ENCODE results near the gene CAMK2G.
"Not testable (repeated sequence)": the region's sequence is repeated elsewhere in the genome, so short reads cannot be mapped to it uniquely, and the experiment has no call there.

CAMK2G gene

GRCh38 chr10:73842349-73842748, 32.0 kb downstream of the CAMK2G start:
- peaks cover 0 to 6% of the 10 kb centered on the region in 2 donors for H3K4me1 ChIP-seq (ENCODE audit: control insufficient read depth in 1 of 2, insufficient read depth in 2 of 2, low read length in 2 of 2)
- H3K27ac ChIP-seq (ENCODE audit: low read length), result no peak overlapping the region
- H3K27me3 ChIP-seq (ENCODE audit: low read depth, low read length), result no peaks in the 10 kb centered on the region
- peaks cover 43 to 81% of the 10 kb centered on the region in 2 donors for H3K36me3 ChIP-seq (ENCODE audit: control insufficient read depth in 1 of 2, insufficient read depth in 2 of 2, low read length in 2 of 2)
- no peak overlapping the region for H3K4me3 ChIP-seq (ENCODE audit: low read depth in 1 of 2, low read length in 2 of 2)
- H3K9me3 ChIP-seq (ENCODE audit: control insufficient read depth in 1 of 2, low read length in 2 of 2), result no peaks in the 10 kb centered on the region

GRCh38 chr10:73841526-73842285, 32.6 kb downstream of the CAMK2G start:
- Histone ChIP-seq H3K4me3 (ENCODE audit: low read depth in 1 of 2, low read length in 2 of 2) (no peak overlapping the region), H3K36me3 (ENCODE audit: control insufficient read depth in 1 of 2, insufficient read depth in 2 of 2, low read length in 2 of 2) (peaks cover 43 to 79% of the 10 kb centered on the region in 2 donors), H3K27ac (ENCODE audit: low read length) (no peak overlapping the region), H3K4me1 (ENCODE audit: control insufficient read depth in 1 of 2, insufficient read depth in 2 of 2, low read length in 2 of 2) (peaks cover 0 to 8% of the 10 kb centered on the region in 2 donors), H3K27me3 (ENCODE audit: low read depth, low read length) (no peaks in the 10 kb centered on the region), H3K9me3 (ENCODE audit: control insufficient read depth in 1 of 2, low read length in 2 of 2) (no peaks in the 10 kb centered on the region)

GRCh38 chr10:73841061-73841421, 33.3 kb downstream of the CAMK2G start:
- H3K9me3 ChIP-seq (ENCODE audit: control insufficient read depth in 1 of 2, low read length in 2 of 2), result no peaks in the 10 kb centered on the region
- no peak overlapping the region for H3K4me3 ChIP-seq (ENCODE audit: low read depth in 1 of 2, low read length in 2 of 2)
- peaks cover 0 to 10% of the 10 kb centered on the region in 2 donors for H3K4me1 ChIP-seq (ENCODE audit: control insufficient read depth in 1 of 2, insufficient read depth in 2 of 2, low read length in 2 of 2)
- H3K27me3 ChIP-seq (ENCODE audit: low read depth, low read length), result no peaks in the 10 kb centered on the region
- H3K36me3 ChIP-seq (ENCODE audit: control insufficient read depth in 1 of 2, insufficient read depth in 2 of 2, low read length in 2 of 2), result peaks cover 39 to 79% of the 10 kb centered on the region in 2 donors
- H3K27ac ChIP-seq (ENCODE audit: low read length), result no peak overlapping the region

- no peaks in the 10 kb centered on the region for H3K9me3 ChIP-seq (ENCODE audit: control insufficient read depth in 1 of 2, low read length in 2 of 2)
- H3K4me3 ChIP-seq (ENCODE audit: low read depth in 1 of 2, low read length in 2 of 2), result no peak overlapping the region
- H3K36me3 ChIP-seq (ENCODE audit: control insufficient read depth in 1 of 2, insufficient read depth in 2 of 2, low read length in 2 of 2), result peaks cover 34 to 81% of the 10 kb centered on the region in 2 donors
- no peak overlapping the region for H3K27ac ChIP-seq (ENCODE audit: low read length)
- no peaks in the 10 kb centered on the region for H3K27me3 ChIP-seq (ENCODE audit: low read depth, low read length)
- H3K4me1 ChIP-seq (ENCODE audit: control insufficient read depth in 1 of 2, insufficient read depth in 2 of 2, low read length in 2 of 2), result peaks cover 0 to 10% of the 10 kb centered on the region in 2 donors
These were observed 33.8 kb downstream of the CAMK2G start for GRCh38 chr10:73840403-73841060.

- no peak overlapping the region for H3K27ac ChIP-seq (ENCODE audit: low read length)
- peaks cover 0 to 10% of the 10 kb centered on the region in 2 donors for H3K4me1 ChIP-seq (ENCODE audit: control insufficient read depth in 1 of 2, insufficient read depth in 2 of 2, low read length in 2 of 2)
- no peaks in the 10 kb centered on the region for H3K9me3 ChIP-seq (ENCODE audit: control insufficient read depth in 1 of 2, low read length in 2 of 2)
- peaks cover 34 to 81% of the 10 kb centered on the region in 2 donors for H3K36me3 ChIP-seq (ENCODE audit: control insufficient read depth in 1 of 2, insufficient read depth in 2 of 2, low read length in 2 of 2)
- H3K27me3 ChIP-seq (ENCODE audit: low read depth, low read length), result no peaks in the 10 kb centered on the region
- no peak overlapping the region for H3K4me3 ChIP-seq (ENCODE audit: low read depth in 1 of 2, low read length in 2 of 2)
These were observed 34.3 kb downstream of the CAMK2G start for GRCh38 chr10:73840056-73840402.

GRCh38 chr10:73839276-73839966, 34.9 kb downstream of the CAMK2G start:
- Histone ChIP-seq H3K4me1 (ENCODE audit: control insufficient read depth in 1 of 2, insufficient read depth in 2 of 2, low read length in 2 of 2) (peaks cover 0 to 10% of the 10 kb centered on the region in 2 donors), H3K9me3 (ENCODE audit: control insufficient read depth in 1 of 2, low read length in 2 of 2) (no peaks in the 10 kb centered on the region), H3K4me3 (ENCODE audit: low read depth in 1 of 2, low read length in 2 of 2) (no peak overlapping the region), H3K27ac (ENCODE audit: low read length) (no peak overlapping the region), H3K36me3 (ENCODE audit: control insufficient read depth in 1 of 2, insufficient read depth in 2 of 2, low read length in 2 of 2) (peaks cover 34 to 75% of the 10 kb centered on the region in 2 donors), H3K27me3 (ENCODE audit: low read depth, low read length) (no peaks in the 10 kb centered on the region)

GRCh38 chr10:73838827-73839226, 35.5 kb downstream of the CAMK2G start:
- H3K27me3 ChIP-seq (ENCODE audit: low read depth, low read length), result no peaks in the 10 kb centered on the region
- no peak overlapping the region for H3K27ac ChIP-seq (ENCODE audit: low read length)
- peaks cover 34 to 74% of the 10 kb centered on the region in 2 donors for H3K36me3 ChIP-seq (ENCODE audit: control insufficient read depth in 1 of 2, insufficient read depth in 2 of 2, low read length in 2 of 2)
- H3K9me3 ChIP-seq (ENCODE audit: control insufficient read depth in 1 of 2, low read length in 2 of 2), result no peaks in the 10 kb centered on the region
- no peak overlapping the region for H3K4me3 ChIP-seq (ENCODE audit: low read depth in 1 of 2, low read length in 2 of 2)
- H3K4me1 ChIP-seq (ENCODE audit: control insufficient read depth in 1 of 2, insufficient read depth in 2 of 2, low read length in 2 of 2), result peaks cover 0 to 10% of the 10 kb centered on the region in 2 donors

GRCh38 chr10:73838008-73838567, 36.3 kb downstream of the CAMK2G start:
- H3K9me3 ChIP-seq (ENCODE audit: control insufficient read depth in 1 of 2, low read length in 2 of 2), result no peaks in the 10 kb centered on the region
- H3K4me1 ChIP-seq (ENCODE audit: control insufficient read depth in 1 of 2, insufficient read depth in 2 of 2, low read length in 2 of 2), result peaks cover 0 to 10% of the 10 kb centered on the region in 2 donors
- no peak overlapping the region for H3K27ac ChIP-seq (ENCODE audit: low read length)
- peaks cover 34 to 66% of the 10 kb centered on the region in 2 donors for H3K36me3 ChIP-seq (ENCODE audit: control insufficient read depth in 1 of 2, insufficient read depth in 2 of 2, low read length in 2 of 2)
- no peaks in the 10 kb centered on the region for H3K27me3 ChIP-seq (ENCODE audit: low read depth, low read length)
- H3K4me3 ChIP-seq (ENCODE audit: low read depth in 1 of 2, low read length in 2 of 2), result no peak overlapping the region

GRCh38 chr10:73837072-73837471, 37.3 kb downstream of the CAMK2G start:
- no peaks in the 10 kb centered on the region for H3K9me3 ChIP-seq (ENCODE audit: control insufficient read depth in 1 of 2, low read length in 2 of 2)
- H3K27me3 ChIP-seq (ENCODE audit: low read depth, low read length), result no peaks in the 10 kb centered on the region
- H3K4me1 ChIP-seq (ENCODE audit: control insufficient read depth in 1 of 2, insufficient read depth in 2 of 2, low read length in 2 of 2), result peaks cover 0 to 10% of the 10 kb centered on the region in 2 donors
- peaks cover 25 to 58% of the 10 kb centered on the region in 2 donors for H3K36me3 ChIP-seq (ENCODE audit: control insufficient read depth in 1 of 2, insufficient read depth in 2 of 2, low read length in 2 of 2)
- no peak overlapping the region for H3K4me3 ChIP-seq (ENCODE audit: low read depth in 1 of 2, low read length in 2 of 2)
- H3K27ac ChIP-seq (ENCODE audit: low read length), result peak overlapping the region; percentile 40

- H3K4me1 ChIP-seq (ENCODE audit: control insufficient read depth in 1 of 2, insufficient read depth in 2 of 2, low read length in 2 of 2), result peaks cover 0 to 10% of the 10 kb centered on the region in 2 donors
- no peaks in the 10 kb centered on the region for H3K27me3 ChIP-seq (ENCODE audit: low read depth, low read length)
- H3K9me3 ChIP-seq (ENCODE audit: control insufficient read depth in 1 of 2, low read length in 2 of 2), result no peaks in the 10 kb centered on the region
- peaks cover 20 to 52% of the 10 kb centered on the region in 2 donors for H3K36me3 ChIP-seq (ENCODE audit: control insufficient read depth in 1 of 2, insufficient read depth in 2 of 2, low read length in 2 of 2)
- no peak overlapping the region for H3K4me3 ChIP-seq (ENCODE audit: low read depth in 1 of 2, low read length in 2 of 2)
- H3K27ac ChIP-seq (ENCODE audit: low read length), result no peak overlapping the region
These were observed 37.9 kb downstream of the CAMK2G start for GRCh38 chr10:73836427-73836980.

- H3K27ac ChIP-seq (ENCODE audit: low read length); H3K27me3 ChIP-seq (ENCODE audit: low read depth, low read length); H3K9me3 ChIP-seq (ENCODE audit: control insufficient read depth in 1 of 2, low read length in 2 of 2); H3K4me3 ChIP-seq (ENCODE audit: low read depth in 1 of 2, low read length in 2 of 2); H3K4me1 ChIP-seq (ENCODE audit: control insufficient read depth in 1 of 2, insufficient read depth in 2 of 2, low read length in 2 of 2): not testable (repeated sequence)
- peaks cover 17 to 40% of the 10 kb centered on the region in 2 donors for H3K36me3 ChIP-seq (ENCODE audit: control insufficient read depth in 1 of 2, insufficient read depth in 2 of 2, low read length in 2 of 2)
These were observed 45.3 kb downstream of the CAMK2G start for GRCh38 chr10:73829090-73829489.

Data from muscle layer of duodenum (tissue), 2 donors.